ENCODE data around the gene MYOM3.
A peak's percentile ranks its signal among the peaks of the same experiment; 100 is the strongest.

MYOM3 gene

DNA sequence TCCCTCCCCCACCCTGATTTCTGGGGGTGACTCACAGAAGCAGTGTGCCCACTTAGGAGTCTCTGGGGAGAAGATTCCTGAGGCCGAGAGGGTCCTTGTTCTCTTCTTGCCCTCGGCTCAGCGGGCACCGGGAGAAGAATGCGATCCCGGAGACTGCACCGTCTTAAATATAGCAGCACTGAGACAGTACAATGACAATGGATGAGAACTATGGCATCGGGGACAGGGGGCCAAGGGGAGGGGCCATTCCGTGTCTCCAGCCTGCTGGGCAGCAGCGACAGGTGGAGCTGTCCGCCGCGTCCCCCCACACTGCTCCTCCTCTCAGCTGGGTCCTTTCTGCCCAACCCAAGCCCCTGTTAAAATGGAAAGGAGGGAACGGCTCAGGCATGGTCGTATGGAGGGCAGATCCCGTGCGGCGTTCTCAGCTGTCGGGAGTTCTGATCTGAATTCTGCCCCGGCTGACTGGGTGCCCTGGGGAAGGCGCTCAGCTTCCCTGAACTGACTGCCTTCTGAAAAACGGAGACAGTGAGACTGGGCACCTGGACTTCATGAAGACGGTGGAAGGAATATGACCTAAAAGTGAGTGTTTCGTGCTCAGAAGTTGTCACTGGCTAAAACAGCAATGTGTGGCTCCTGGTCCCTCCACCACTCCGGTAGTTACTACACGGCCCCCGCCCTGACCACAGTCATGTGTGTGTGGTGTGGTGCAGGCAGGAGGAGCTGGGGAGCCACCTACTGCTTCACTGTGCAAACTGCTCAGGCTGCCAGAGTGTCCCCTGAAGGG, at the start of gene MYOM3:
Gene MYOM3, minus strand, starts transcription at position 140 of the 784 bp plus-strand sequence. CDS start 3,499 bp downstream, outside the sequence.
- peak; percentile 75 for DNase-seq

- peak; percentile 36 for DNase-seq
These were observed 49.3 kb upstream of the MYOM3 start for GRCh38 chr1:24161270-24161669.

DNA sequence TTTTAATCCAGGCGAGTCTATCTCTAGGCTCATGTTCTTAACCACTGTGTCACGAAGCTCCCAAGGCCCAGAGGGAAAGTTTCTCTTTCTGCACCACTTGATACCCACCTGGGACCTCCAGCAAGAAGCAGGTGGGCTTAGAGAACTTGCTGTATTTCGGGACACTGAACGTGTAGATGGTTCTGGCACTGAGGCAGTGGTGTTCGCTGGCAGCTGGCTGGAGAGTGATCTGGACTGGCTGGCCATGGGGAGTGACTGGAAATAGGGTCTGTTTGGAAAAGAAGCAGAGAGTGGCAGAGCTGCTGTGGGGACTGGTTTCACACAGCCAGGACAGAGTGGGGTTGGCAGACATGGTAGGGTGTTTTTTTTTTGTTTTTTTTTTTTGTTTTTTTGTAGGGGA, 47.4 kb upstream of the MYOM3 start:
- peak; percentile 41 for DNase-seq

DNA sequence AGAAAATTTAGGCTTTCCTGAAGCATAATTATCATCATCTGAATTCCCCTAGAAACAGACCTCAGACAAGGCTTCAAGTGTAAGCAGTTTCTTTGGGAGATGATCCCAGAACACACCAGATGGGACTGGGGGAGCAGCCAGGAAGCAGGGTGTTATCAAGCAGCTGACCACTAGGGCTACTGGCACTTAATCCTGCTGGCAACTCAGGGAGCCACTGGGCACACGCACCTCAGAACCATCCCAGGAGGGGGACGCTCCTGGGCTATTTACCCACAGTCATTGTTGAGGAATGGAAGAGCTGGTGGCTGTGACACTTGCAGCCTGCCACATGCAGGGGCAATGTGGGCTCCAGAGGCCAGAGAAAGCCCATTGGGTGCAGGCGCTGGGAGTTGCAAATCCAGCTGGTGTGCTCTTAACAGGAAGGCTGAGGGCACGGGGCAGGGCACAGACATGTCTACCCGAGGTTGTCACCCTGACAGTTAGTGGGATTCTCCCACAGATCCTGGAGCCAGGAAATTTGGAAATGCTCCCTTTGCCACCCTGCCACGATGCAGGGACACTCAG, 46.1 kb upstream of the MYOM3 start:
- DNase-seq, result peak; percentile 28

DNA sequence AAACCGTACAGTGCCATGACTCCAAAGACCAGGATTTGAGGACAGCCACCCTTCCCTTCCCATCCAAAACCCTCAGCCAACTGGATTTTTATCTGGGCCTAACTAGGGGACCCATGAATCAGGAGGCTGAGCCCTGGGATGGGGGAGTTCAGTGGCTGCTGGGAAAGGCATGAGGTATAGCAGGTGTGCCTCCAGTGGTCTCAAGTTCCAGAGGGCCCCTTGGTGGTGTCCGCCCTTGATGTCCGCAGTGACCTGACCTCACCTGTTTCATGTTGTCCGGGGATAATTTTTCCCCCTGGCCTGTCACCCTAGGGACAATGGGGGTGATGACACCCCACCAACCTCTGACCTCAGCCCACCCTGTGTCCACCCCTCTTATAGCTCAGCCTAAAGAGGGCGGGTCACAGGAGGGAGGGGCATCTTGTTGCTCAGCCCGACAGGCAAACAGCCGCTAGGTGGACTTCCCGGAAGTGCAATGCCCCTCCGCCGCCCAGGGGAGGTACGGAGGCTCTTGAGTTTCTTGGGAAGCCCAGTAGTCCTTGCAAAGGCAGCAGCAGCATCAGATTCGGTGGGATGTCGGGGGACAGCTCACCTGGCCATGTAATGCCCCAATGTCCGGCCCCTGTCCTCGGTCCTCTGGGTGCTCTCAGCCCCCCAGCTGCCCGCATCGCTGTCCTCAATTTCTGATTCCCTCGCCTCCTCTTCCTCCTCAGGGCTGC, 44.8 kb upstream of the MYOM3 start:
- peak; percentile 52 for DNase-seq

- peak; percentile 59 for DNase-seq
These were observed 43.3 kb upstream of the MYOM3 start for GRCh38 chr1:24155011-24155782.

DNA sequence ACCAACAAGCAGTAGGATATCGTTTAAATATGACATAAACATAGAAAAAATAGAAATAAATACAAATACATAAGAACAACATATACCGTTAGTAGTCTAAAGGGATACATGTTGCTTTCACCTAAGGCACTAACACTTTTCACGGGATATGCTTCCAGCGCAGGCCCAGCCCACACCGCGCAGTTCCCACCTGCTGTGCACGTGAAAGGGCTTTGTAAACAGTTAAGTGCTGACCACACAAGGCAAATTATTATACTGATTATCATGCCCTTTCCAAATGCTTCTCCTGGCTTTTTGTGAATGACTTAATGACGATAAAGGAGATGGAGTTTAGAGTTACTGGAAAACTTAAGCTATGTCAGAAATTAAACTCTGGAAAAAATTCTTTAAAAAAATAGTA, 42.3 kb upstream of the MYOM3 start:
- no peak for DNase-seq

DNA sequence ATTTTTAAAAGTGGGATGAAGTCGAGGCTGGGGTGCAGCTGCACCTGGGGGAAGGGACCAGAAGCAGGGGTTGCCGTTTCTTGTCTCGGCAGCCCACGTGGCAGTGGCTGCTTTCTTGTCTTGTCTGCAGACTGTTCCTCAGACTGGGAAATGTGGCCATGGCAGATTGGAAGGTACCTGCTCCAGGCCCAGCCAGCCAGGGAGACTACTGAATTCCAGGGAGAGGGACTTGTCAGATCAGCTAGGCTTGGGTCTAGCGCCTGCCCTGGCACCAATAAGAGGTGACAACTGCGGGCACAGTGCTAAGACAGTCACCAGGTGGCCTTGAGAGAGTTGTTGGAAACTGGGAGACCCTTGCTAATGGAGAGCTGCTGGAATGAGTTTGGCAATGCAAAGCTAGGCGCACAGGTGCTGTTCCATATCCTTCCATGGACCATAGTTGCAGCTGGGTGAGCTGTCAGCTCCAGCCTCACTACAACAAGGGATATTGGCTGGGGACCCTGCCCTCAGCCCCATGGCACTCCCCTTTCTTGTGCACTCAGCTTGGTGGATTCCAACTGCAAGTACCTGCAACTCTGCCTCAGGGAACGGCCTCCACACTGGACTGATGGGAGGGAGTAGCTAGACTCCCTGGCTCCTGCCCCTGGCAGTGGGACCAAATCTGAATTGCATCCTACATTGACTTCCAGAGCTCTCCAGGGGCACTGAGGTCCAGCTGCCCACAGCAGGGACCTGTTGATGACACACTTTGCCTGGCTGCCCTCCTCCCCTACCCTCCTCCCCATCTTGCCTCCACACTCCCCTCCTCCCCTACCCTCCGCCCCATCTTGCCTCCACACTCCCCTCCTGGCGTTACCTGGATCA, 40.9 kb upstream of the MYOM3 start:
- DNase-seq, result peak; percentile 57

DNA sequence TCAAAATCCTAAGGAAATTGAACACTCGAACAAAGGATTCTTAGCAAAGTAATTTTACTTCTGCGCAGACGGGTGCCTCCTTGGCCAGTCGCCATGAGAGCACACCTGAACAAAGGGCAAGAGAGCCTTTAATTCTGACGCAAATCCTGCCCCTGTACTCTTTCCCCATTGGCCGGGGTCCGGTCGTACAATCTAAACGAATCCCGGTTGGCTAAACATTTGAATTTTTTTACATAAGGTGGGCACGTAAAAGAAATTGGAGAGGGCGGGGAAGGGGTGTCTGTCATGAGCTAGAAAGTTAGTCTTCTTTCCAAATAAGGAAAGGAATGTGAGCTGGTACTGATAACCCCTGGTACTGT, 39.2 kb upstream of the MYOM3 start:
- DNase-seq, result peak; percentile 47

GRCh38 chr1:24150234-24151174, 38.6 kb upstream of the MYOM3 start:
- peak; percentile 95 for DNase-seq

GRCh38 chr1:24149866-24150233, 37.9 kb upstream of the MYOM3 start:
- DNase-seq, result peak; percentile 81

- DNase-seq, result no peak
These were observed 35.9 kb upstream of the MYOM3 start for GRCh38 chr1:24147816-24148215.

DNA sequence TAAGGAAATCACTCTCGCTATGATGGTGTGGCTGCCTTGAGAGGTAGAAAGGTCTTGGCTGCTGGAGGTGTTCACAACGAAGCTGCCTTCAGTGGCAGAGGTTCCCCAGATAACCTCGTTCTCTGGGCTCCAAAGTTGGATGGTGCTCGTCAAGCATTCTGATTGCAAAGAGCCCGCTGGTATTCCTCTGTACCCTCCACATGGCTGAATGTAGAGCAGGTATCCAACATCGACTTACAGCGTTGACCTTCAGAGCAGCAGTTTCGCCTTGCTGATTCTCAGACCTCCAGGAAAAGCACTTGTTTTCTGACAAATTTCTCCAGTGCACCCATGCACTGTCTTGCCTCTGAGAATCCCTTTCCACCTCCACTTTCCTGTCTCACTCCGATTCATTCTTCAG, 35.3 kb upstream of the MYOM3 start:
- DNase-seq, result no peak

- DNase-seq, result no peak
These were observed 30.9 kb upstream of the MYOM3 start, which contains the start of gene IL22RA1 for GRCh38 chr1:24142546-24143534. TSS of gene IL22RA1 (minus strand) at chr1:24143140. CDS start at chr1:24143082, 58 bp downstream.

GRCh38 chr1:24141311-24141997, 29.5 kb upstream of the MYOM3 start:
- DNase-seq, result no peak

- no peak for DNase-seq
These were observed 28.8 kb upstream of the MYOM3 start for GRCh38 chr1:24140741-24141181.

- DNase-seq, result no peak
These were observed 28.0 kb upstream of the MYOM3 start for GRCh38 chr1:24139841-24140425.

GRCh38 chr1:24139222-24139489, 27.2 kb upstream of the MYOM3 start:
- no peak for DNase-seq

Measured in activated effector memory CD4-positive, alpha-beta T cell treated with anti-CD3 and anti-CD28 coated beads, Interleukin-2, amount 50 U/mL, for 16 hours (primary cell).